Measurements from ENCODE around the gene RAB3C.

The RAB3C gene

GRCh38 chr5:58717303-58718007, 134.6 kb downstream of the RAB3C start:
- Histone ChIP-seq H3K4me1 (ENCODE audit: insufficient read depth, low read length, poor library complexity, severe bottlenecking) (no peaks in the 10 kb centered on the region), H3K9me3 (ENCODE audit: insufficient read depth, low read depth, low read length) (no peaks in the 10 kb centered on the region), H2AFZ (ENCODE audit: low read length) (no peak overlapping the region), H3K4me3 (ENCODE audit: low read length, poor library complexity, severe bottlenecking) (no peak overlapping the region), H3K27me3 (ENCODE audit: insufficient read depth, low read length, poor library complexity, severe bottlenecking) (no peaks in the 10 kb centered on the region), H3K36me3 (ENCODE audit: insufficient read depth, low read length) (no peaks in the 10 kb centered on the region), H3F3A (ENCODE audit: low read depth) (no peaks in the 10 kb centered on the region), H3K9me2 (replicated peaks; ENCODE audit: low read depth, low read length) (no peaks in the 10 kb centered on the region), H4K20me1 (ENCODE audit: insufficient read depth, low read length, poor library complexity, severe bottlenecking) (no peaks in the 10 kb centered on the region), H3K4me2 (ENCODE audit: low read depth, low read length, poor library complexity, severe bottlenecking) (no peak overlapping the region), H3K9ac (ENCODE audit: low read depth, low read length, poor library complexity, severe bottlenecking) (no peak overlapping the region), H3K79me2 (ENCODE audit: insufficient read depth, low read length) (no peaks in the 10 kb centered on the region)
- TF ChIP-seq EZH2phosphoT487 (IDR thresholded peaks at IDR 0.05; ENCODE audit: borderline replicate concordance) (no peak), CTCF (conservative IDR thresholded peaks at IDR 0.05; ENCODE audit: low read length) (no peak)

- H3K9me2 ChIP-seq (replicated peaks; ENCODE audit: low read depth, low read length), result no peaks in the 10 kb centered on the region
- H3K4me3 ChIP-seq (ENCODE audit: low read length, poor library complexity, severe bottlenecking), result no peak overlapping the region
- H3K4me1 ChIP-seq (ENCODE audit: insufficient read depth, low read length, poor library complexity, severe bottlenecking), result no peaks in the 10 kb centered on the region
- H3K36me3 ChIP-seq (ENCODE audit: insufficient read depth, low read length), result no peaks in the 10 kb centered on the region
- H3F3A ChIP-seq (ENCODE audit: low read depth), result no peaks in the 10 kb centered on the region
- no peak overlapping the region for H3K4me2 ChIP-seq (ENCODE audit: low read depth, low read length, poor library complexity, severe bottlenecking)
- H4K20me1 ChIP-seq (ENCODE audit: insufficient read depth, low read length, poor library complexity, severe bottlenecking), result no peaks in the 10 kb centered on the region
- H3K79me2 ChIP-seq (ENCODE audit: insufficient read depth, low read length), result no peaks in the 10 kb centered on the region
- no peaks in the 10 kb centered on the region for H3K9me3 ChIP-seq (ENCODE audit: insufficient read depth, low read depth, low read length)
- H2AFZ ChIP-seq (ENCODE audit: low read length), result no peak overlapping the region
- no peak overlapping the region for H3K9ac ChIP-seq (ENCODE audit: low read depth, low read length, poor library complexity, severe bottlenecking)
- H3K27me3 ChIP-seq (ENCODE audit: insufficient read depth, low read length, poor library complexity, severe bottlenecking), result no peaks in the 10 kb centered on the region
- TF ChIP-seq EZH2phosphoT487 (IDR thresholded peaks at IDR 0.05; ENCODE audit: borderline replicate concordance) (no peak), CTCF (conservative IDR thresholded peaks at IDR 0.05; ENCODE audit: low read length) (no peak)
Measured at GRCh38 chr5:58718269-58718978, 135.5 kb downstream of the RAB3C start.

GRCh38 chr5:58722160-58722559, 139.3 kb downstream of the RAB3C start:
- Histone ChIP-seq H3K9me2 (replicated peaks; ENCODE audit: low read depth, low read length) (no peaks in the 10 kb centered on the region), H2AFZ (ENCODE audit: low read length) (no peak overlapping the region), H3K36me3 (ENCODE audit: insufficient read depth, low read length) (no peaks in the 10 kb centered on the region), H3K4me2 (ENCODE audit: low read depth, low read length, poor library complexity, severe bottlenecking) (no peak overlapping the region), H3K9ac (ENCODE audit: low read depth, low read length, poor library complexity, severe bottlenecking) (no peak overlapping the region), H3K4me1 (ENCODE audit: insufficient read depth, low read length, poor library complexity, severe bottlenecking) (no peaks in the 10 kb centered on the region), H3K27me3 (ENCODE audit: insufficient read depth, low read length, poor library complexity, severe bottlenecking) (no peaks in the 10 kb centered on the region), H4K20me1 (ENCODE audit: insufficient read depth, low read length, poor library complexity, severe bottlenecking) (no peaks in the 10 kb centered on the region), H3F3A (ENCODE audit: low read depth) (no peaks in the 10 kb centered on the region), H3K79me2 (ENCODE audit: insufficient read depth, low read length) (no peaks in the 10 kb centered on the region), H3K9me3 (ENCODE audit: insufficient read depth, low read depth, low read length) (no peaks in the 10 kb centered on the region), H3K4me3 (ENCODE audit: low read length, poor library complexity, severe bottlenecking) (no peak overlapping the region)
- TF ChIP-seq CTCF (conservative IDR thresholded peaks at IDR 0.05; ENCODE audit: low read length) (no peak), EZH2phosphoT487 (IDR thresholded peaks at IDR 0.05; ENCODE audit: borderline replicate concordance) (no peak)
